Measurements from ENCODE around the gene BASP1. TPM values are rescaled to one million over a fixed set of nuclear protein-coding genes. Genes with fewer than 3 reads are reported as not detected.

BASP1 gene
- total and polyA plus RNA-seq, 10 of the 15 experiments (the other 5 are each of a cell fraction or from before 2014, with no cell fraction given), result 27.3 to 190 (median 102) TPM

DNA sequence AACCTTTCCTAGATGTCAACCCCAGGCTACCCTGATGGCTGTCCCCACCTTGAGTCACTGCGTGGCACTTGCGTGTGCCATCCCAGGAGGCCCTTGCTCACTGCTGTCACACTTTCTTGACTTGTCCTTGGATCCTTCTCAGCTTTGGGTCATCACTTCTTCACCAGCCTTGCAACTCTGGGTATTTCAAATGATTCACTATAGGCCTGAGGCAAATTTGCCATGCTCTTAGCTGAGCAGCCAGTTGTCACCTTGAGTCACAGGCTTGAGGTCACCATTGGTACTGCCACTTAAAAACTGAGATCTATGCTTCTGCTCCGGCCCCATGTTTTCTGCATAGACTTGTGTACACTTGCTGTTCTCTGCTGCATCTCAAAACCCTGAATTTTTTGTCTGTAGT lies 84.7 kb downstream of the BASP1 start:
- ChIA-PET SMC1A (ENCODE audit: uncharacterized antibody, unreplicated experiment) (interaction anchor here (1.0 to 1.3 kb wide), 5 partner anchors 11 to 33 kb away, joined by 4 read pairs; no protein-coding TSS in a partner anchor), CTCF (no interaction called here), RAD21 (ENCODE audit: unreplicated experiment) (no interaction called here), POLR2A (interaction anchor here (0.5 kb wide), 1 partner anchor 30 kb away, joined by 5 read pairs; no protein-coding TSS in a partner anchor)
- Histone ChIP-seq H3K4me1 (ENCODE audit: control insufficient read depth, insufficient read depth, low read length) (no peaks in the 10 kb centered on the region), H3K4me2 (ENCODE audit: control insufficient read depth, insufficient read depth) (no peak overlapping the region), H3K9ac (ENCODE audit: control insufficient read depth, insufficient read depth, low read length) (no peak overlapping the region), H3K27ac (ENCODE audit: control insufficient read depth, insufficient read depth) (no peak overlapping the region), H3K27me3 (replicated peaks in 1 of 2; ENCODE audit: control insufficient read depth in 2 of 2, insufficient read depth in 2 of 2, low read length in 1 of 2) (no peaks in the 10 kb centered on the region), H4K20me1 (ENCODE audit: control insufficient read depth, insufficient read depth) (no peaks in the 10 kb centered on the region), H3K9me3 (replicated peaks; ENCODE audit: control insufficient read depth, insufficient read depth, low read length) (no peaks in the 10 kb centered on the region), H3K79me2 (ENCODE audit: control insufficient read depth, insufficient read depth, low read length) (no peaks in the 10 kb centered on the region), H2AFZ (ENCODE audit: control insufficient read depth, low read depth, low read length) (no peak overlapping the region), H3K36me3 (ENCODE audit: control insufficient read depth in 2 of 2, insufficient read depth in 2 of 2, low read length in 1 of 2) (no peaks in the 10 kb centered on the region), H3K4me3 (no peak overlapping the region)
- no peak; the same call in 2 of the 3 replicates for ATAC-seq
- in situ Hi-C loops (cut with MboI), result no loop called here
- BruUV-seq (replicated peaks), result no TSS peak
- FAIRE-seq, result no peak
- WGBS (ENCODE audit: insufficient coverage, insufficient replicate concordance, low lambda C conversion rate, missing lambda C conversion rate), result 75% methylated on average over 3 of the region's 3 CpGs
- intact Hi-C loops (cut with micrococcal nuclease; ENCODE audit: unreplicated experiment), result no loop called here
- DNase-seq (ENCODE audit: low read depth, low spot score), result no peak
- TF ChIP-seq SUPT20H (IDR thresholded peaks at IDR 0.05; ENCODE audit: borderline replicate concordance, control insufficient read depth, low read depth, low read length), result no peak
- TF ChIP-seq ZNF384 (IDR thresholded peaks at IDR 0.05; ENCODE audit: borderline replicate concordance, low read depth, low read length), result no peak
- no peak for TF ChIP-seq SMAD1 (IDR thresholded peaks at IDR 0.05; ENCODE audit: low read depth, partially characterized antibody)
- no peak for TF ChIP-seq HDGF (IDR thresholded peaks at IDR 0.05)
- TF ChIP-seq FOS (IDR thresholded peaks at IDR 0.05; ENCODE audit: borderline replicate concordance, extremely low read depth, insufficient read length), result no peak
- no peak for TF ChIP-seq CHD1 (IDR thresholded peaks at IDR 0.05; ENCODE audit: low read depth, low read length)
- no peak for TF ChIP-seq SUZ12 (IDR thresholded peaks at IDR 0.05; ENCODE audit: unreplicated experiment)
- no peak for TF ChIP-seq SREBF1 (IDR thresholded peaks at IDR 0.05; ENCODE audit: low read length)
- TF ChIP-seq, protein P1, sequence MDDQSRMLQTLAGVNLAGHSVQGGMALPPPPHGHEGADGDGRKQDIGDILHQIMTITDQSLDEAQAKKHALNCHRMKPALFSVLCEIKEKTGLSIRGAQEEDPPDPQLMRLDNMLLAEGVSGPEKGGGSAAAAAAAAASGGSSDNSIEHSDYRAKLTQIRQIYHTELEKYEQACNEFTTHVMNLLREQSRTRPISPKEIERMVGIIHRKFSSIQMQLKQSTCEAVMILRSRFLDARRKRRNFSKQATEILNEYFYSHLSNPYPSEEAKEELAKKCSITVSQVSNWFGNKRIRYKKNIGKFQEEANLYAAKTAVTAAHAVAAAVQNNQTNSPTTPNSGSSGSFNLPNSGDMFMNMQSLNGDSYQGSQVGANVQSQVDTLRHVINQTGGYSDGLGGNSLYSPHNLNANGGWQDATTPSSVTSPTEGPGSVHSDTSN (IDR thresholded peaks at IDR 0.05; ENCODE audit: insufficient replicate concordance, low read depth, low read length), result no peak
- TF ChIP-seq NFIC (IDR thresholded peaks at IDR 0.05; ENCODE audit: low read depth, low read length), result no peak
- no peak for TF ChIP-seq RBBP5 (conservative IDR thresholded peaks at IDR 0.05)
- TF ChIP-seq, protein P2, sequence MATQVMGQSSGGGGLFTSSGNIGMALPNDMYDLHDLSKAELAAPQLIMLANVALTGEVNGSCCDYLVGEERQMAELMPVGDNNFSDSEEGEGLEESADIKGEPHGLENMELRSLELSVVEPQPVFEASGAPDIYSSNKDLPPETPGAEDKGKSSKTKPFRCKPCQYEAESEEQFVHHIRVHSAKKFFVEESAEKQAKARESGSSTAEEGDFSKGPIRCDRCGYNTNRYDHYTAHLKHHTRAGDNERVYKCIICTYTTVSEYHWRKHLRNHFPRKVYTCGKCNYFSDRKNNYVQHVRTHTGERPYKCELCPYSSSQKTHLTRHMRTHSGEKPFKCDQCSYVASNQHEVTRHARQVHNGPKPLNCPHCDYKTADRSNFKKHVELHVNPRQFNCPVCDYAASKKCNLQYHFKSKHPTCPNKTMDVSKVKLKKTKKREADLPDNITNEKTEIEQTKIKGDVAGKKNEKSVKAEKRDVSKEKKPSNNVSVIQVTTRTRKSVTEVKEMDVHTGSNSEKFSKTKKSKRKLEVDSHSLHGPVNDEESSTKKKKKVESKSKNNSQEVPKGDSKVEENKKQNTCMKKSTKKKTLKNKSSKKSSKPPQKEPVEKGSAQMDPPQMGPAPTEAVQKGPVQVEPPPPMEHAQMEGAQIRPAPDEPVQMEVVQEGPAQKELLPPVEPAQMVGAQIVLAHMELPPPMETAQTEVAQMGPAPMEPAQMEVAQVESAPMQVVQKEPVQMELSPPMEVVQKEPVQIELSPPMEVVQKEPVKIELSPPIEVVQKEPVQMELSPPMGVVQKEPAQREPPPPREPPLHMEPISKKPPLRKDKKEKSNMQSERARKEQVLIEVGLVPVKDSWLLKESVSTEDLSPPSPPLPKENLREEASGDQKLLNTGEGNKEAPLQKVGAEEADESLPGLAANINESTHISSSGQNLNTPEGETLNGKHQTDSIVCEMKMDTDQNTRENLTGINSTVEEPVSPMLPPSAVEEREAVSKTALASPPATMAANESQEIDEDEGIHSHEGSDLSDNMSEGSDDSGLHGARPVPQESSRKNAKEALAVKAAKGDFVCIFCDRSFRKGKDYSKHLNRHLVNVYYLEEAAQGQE (IDR thresholded peaks at IDR 0.05; ENCODE audit: low read depth, low read length), result no peak
- no peak for TF ChIP-seq ZNF217 (IDR thresholded peaks at IDR 0.05)
- TF ChIP-seq PAX8 (IDR thresholded peaks at IDR 0.05), result no peak
- TF ChIP-seq TCF7 (IDR thresholded peaks at IDR 0.05; ENCODE audit: borderline replicate concordance), result no peak
- TF ChIP-seq, protein P3, sequence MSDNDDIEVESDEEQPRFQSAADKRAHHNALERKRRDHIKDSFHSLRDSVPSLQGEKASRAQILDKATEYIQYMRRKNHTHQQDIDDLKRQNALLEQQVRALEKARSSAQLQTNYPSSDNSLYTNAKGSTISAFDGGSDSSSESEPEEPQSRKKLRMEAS (IDR thresholded peaks at IDR 0.05; ENCODE audit: low read depth, low read length), result no peak
- TF ChIP-seq BACH1 (IDR thresholded peaks at IDR 0.05; ENCODE audit: borderline replicate concordance), result no peak
- no peak for TF ChIP-seq KDM1A (IDR thresholded peaks at IDR 0.05; ENCODE audit: borderline replicate concordance)
- TF ChIP-seq EGR1 (IDR thresholded peaks at IDR 0.05; ENCODE audit: borderline replicate concordance in 1 of 2, low read depth in 2 of 2, low read length in 2 of 2), result no peak
- TF ChIP-seq CREM (IDR thresholded peaks at IDR 0.05; ENCODE audit: low read depth), result no peak
